Skin of body (tissue), 1 donor: ENCODE results near the gene DDOST. TPM values are rescaled to one million over a fixed set of nuclear protein-coding genes. Genes with fewer than 3 reads are reported as not detected.

Source experiments
- total RNA-seq: library from RNA; depleted of rRNA; stranded (reverse); fragments of >200 nt; gene quantifications from one replicate; pipeline ENCODE4 v1.2.3, GENCODE V29; 2014

DDOST gene
- total RNA-seq, 1 donor from 2014 or later: 99.2 TPM

Other genes starting within 250 kb of the DDOST start
- 9.0 TPM for gene CAMK2N1, start 175.2 kb downstream of the DDOST start, total RNA-seq
- gene MUL1, start 153.2 kb downstream of the DDOST start, total RNA-seq: 14.0 TPM
- 0.79 TPM for gene FAM43B, start 108.8 kb downstream of the DDOST start, total RNA-seq
- gene CDA, start 72.3 kb downstream of the DDOST start, total RNA-seq: 2.1 TPM
- gene PINK1, start 27.9 kb downstream of the DDOST start, total RNA-seq: 33.5 TPM
- gene KIF17, start 56.6 kb upstream of the DDOST start, total RNA-seq: 2.5 TPM
- gene SH2D5, start 71.3 kb upstream of the DDOST start, total RNA-seq: 0.30 TPM
- 251 TPM for gene HP1BP3, start 125.9 kb upstream of the DDOST start, total RNA-seq